DMS 273 (cell line): ENCODE data around the gene RAB10.
"Not testable (repeated sequence)": the region's sequence is repeated elsewhere in the genome, so short reads cannot be mapped to it uniquely, and the experiment has no call there.

Experiments used
- DNase-seq: peaks from one replicate; lab custom pipeline; 2025; ENCODE audit not compliant: unreplicated experiment; lab: John Stamatoyannopoulos, UW

RAB10 gene

DNA sequence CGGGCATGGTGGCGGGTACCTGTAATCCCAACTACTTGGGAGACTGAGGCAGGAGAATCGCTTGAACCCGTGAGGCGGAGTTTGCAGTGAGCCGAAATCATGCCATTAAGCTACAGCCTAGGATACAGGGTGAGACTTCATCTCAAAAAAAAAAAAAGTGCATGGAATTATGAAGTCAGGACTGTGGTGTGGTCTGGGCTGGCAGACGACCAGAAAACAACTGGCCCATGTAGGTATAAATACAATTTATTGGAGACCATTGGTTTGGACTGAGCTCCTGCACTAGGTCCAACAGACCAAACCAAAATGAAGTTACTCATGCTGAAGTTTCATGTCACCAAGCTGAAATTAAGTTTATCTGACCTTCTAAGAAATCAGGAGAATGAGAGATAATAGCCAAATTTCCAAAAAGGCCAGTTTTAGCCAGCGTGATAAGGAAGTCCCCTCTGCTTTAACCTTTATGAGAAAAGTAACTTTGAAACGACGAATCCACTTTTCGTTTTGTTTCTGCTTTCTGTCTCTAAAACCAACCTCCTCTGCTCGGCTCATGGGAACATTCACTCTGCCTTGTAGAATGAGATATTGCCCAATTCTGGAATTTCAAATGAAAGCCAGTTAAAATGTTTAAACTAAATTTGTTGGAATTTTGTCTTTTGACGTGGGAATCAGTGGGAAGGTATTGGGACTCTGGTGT lies 17.7 kb upstream of the RAB10 start:
- no peak for DNase-seq

- DNase-seq: not testable (repeated sequence)
Measured at GRCh38 chr2:26016706-26017045, 17.2 kb upstream of the RAB10 start.

DNA sequence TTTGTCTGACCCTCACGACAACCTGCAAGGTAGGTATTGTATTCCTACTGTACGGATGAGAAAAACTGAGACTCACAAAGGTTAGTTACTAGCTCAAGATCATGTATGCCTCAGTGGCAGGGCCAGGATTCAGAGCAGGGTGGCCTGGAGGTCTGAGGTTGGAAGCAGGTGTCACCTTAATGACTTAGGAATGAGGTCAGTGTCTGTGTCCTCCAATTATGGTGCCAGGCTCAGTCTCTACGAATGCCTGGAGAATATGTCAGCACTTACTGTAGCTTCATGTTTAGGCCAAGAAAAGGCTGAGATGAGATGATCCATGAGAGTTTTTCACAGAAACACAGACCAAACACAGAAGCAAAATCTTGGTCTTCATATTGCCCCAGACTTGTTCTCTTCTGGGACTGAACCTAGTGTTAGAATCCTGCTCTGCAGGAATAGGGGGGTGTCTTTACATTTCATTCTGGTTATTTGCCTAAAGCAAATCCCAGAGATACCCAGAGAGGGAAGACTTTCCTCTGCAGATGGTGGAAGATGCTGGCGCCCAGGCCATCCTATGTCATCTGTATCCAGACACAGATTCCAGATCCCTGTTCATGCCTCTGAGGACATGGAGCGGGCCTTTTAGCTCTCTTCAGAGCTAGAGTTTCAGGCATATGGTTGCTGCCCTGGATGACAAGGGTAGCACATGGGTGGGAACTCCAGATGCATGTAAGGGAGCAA lies 16.3 kb upstream of the RAB10 start:
- DNase-seq: no peak

DNA sequence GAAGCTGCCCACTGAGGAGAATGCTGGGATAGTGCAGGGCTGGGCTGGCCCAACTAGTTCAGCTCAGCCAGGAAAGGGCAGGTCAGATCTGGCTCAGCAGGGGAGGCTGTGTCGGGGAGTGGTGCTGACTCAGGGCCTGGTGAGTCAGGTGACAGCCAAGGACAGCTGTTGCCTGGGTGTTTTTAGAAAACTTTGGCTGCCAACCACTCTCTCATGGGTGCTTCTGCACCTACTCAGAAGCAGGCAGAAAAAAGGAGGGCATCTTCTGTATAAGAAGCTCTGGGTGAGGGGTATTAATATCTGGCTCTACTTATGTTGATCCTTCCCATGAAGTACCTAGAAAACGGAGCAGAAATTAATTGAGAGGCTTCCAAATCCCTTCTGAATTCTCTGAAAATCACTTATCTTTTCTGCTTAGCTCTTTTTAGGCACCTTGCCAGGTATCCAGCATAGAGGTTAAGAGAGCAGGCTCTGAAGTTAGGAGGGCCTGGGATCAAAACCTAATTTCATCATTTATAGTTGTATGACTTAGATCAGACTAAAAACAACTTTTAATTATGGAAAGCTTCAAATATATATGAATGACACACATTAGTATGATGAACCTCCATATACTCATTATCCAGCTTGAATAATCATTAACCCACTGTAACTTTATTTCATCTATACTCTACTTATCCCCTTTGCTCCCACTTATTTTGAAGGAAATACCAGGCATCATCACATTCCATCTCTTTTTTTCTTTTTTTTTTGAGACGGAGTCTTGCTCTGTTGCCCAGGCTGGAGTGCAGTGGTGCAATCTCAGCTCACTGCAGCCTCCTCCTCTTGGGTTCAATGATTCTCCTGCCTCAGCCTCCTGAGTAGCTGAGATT lies 15.5 kb upstream of the RAB10 start:
- DNase-seq: peak; percentile 93

GRCh38 chr2:26020231-26020640 lies 13.6 kb upstream of the RAB10 start:
- no peak for DNase-seq

DNA sequence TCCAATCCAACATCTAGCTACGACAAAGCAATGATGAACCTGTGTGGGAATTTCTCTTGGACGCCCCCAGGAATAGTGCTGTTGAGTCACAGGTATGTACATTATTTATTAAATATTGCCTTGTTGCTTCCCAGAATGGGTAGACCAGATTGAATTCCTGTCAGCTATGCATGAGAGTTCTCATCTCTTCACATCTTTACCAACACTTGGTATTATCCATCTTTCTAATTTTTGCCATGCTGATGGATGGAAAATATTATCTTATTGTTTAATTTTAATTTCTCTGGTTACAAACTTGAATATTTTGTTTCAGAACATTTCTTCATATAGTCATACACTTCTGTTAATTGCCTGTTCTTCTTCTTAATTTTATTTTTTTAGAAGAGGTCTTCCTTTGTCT lies 9.6 kb upstream of the RAB10 start:
- no peak for DNase-seq

- DNase-seq: no peak
Measured at GRCh38 chr2:26025509-26025908, 8.4 kb upstream of the RAB10 start.

- not testable (repeated sequence) for DNase-seq
Measured at GRCh38 chr2:26028083-26028482, 5.8 kb upstream of the RAB10 start.

DNA sequence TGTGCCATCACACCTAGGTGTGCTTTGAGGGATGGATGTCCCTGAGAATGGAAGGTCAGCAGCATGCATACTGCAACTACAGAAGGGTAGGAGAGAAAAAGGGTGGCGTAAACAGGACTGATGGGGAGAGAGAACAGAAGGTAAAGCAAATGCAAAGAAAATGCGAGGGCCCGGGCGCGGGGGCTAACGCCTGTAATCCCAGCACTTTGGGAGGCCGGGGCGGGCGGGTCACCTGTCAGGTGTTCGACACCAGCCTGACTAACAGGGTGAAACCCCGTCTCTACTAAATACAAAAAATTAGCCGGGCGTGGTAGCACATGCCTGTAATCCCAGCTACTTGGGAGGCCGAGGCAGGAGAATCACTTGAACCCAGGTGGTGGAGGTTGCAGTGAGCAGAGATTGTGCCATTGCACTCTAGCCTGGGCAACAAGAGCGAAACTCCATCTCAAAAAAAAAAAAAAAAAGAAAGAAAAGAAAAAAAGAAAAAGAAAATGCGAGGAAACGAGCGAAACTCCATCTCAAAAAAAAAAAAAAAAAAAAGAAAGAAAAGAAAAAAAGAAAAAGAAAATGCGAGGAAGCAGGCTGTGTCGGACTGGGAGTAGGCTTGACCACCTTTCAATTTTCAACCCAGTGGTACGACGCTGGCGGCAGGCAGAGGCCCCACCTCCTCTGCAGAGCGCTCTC lies 1.2 kb upstream of the RAB10 start:
- not testable (repeated sequence) for DNase-seq

- DNase-seq: peak; percentile 97
Measured at GRCh38 chr2:26033270-26033817, 540 bp upstream of the RAB10 start.

GRCh38 chr2:26034637-26034992 lies 731 bp downstream of the RAB10 start:
- DNase-seq: peak; percentile 70

DNA sequence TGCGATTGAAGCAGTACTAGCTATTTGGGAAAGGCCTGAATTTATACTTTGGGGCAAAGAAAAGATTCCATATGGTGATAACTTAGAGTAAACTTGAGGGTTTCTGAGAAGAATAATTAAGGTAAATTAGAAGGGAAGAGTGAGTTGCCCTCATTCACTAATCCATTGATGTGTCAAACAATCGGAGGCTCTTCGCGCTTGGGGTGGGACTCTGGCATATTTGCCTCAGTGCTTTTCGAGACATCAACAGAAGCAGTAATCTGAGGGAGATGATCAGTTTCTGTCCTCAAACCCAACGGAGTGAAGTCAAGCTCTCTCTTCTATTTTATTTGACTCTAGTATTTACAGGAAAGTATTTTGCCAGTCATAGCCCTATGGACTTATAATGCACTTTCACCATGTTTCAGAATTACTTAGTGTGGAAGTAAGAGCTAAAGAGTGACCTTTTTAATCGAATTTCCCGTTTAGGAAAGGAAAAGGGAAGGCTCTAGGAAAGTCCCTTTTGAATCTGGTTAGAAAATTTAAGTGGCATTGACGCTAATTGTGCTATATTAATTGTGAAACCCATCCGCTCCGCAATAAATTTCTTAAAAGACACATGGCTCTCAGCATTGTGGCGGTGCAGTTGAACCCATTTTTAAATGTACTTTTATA lies 1.3 kb downstream of the RAB10 start:
- peak; percentile 34 for DNase-seq

DNA sequence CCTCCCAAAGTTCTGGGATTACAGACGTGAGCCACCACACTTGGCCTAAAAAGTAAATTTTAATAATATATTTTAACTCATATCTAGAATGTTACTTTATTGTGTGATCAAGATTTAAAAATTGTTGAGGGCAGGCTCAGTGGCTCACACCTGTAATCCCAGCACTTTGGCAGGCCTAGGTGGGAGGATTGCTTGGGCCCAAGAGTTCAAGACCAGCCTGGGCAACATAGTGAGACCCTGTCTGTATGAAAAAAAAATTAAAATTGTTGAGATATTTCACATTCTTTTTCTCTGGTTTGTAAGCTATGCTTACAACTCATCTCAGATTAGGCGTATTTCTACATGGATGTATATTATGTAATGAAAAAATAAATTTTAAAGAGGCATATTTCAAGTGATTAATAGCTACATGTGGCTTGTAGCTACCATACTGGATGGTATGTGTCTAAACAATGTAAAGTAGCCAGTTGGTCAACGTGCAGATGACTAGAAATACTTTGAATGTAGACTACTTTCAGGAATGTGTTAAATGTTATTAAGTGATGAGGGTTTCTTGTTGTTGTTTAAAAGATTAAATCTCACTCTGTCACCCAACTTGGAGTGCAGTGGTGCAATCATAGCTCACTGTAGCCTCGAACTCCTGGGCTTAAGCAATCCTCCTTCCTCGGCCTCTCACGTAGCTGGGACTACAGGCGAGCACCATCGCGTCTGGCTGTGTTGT lies 5.9 kb downstream of the RAB10 start:
- DNase-seq: no peak

- DNase-seq: no peak
Measured at GRCh38 chr2:26043109-26043508, 9.2 kb downstream of the RAB10 start.

DNA sequence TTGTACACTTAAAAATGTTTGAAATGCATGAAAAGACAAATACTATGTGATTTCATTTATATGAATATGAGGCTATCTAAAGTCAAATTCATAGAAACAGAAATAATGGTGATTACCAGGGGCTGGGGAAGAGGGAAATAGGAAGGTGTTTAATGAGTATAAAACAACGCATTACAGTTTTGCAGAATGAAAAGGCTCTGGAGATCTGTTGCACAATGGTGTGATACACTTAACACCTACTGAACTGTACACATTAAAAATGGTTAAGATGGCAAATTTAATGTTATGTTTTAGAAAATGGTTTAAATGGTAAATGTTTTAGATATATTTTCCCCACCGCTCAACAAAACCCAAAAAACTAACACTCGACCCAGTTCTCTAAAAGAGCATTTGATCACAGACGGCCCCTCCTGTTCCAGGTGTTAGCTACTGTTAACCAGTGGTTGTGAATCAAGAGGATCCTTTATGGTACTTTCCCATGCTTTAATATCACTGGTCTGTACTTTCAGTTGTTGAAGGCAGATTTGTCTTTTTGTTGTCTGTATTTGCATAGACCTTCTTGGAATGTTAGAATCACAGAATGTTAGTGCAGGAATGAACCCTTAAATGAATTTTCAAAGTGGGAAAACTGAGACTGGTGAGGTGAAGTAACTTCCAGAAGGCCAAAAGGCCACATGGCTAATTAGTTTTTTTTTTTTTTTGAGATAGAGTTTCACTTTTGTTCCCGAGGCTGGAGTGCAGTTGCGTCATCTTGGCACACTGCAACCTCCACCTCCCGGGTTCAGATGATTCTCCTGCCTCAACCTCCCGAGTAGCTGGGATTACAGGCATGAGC lies 10.2 kb downstream of the RAB10 start:
- peak; percentile 35 for DNase-seq

DNA sequence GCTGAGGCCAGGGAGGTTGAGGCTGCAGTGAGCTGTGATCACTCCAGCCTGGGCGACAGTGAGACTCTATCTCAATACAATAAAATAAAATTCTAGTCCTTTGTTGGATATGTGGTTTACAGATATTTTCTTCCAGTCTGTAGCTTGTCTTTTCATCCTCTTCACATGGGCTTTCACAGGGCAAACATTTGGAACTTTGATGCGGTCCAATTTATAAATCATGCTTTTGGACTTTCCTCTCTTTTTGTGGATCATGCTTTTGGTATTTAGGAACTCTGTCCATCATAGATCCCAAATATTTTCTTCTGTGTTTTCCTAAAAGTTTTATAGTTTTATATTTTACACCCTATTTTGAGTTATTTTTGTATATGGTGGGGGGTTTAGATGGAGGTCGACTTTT lies 14.9 kb downstream of the RAB10 start:
- no peak for DNase-seq

- no peak for DNase-seq
Measured at GRCh38 chr2:26049641-26050040, 15.8 kb downstream of the RAB10 start.

DNA sequence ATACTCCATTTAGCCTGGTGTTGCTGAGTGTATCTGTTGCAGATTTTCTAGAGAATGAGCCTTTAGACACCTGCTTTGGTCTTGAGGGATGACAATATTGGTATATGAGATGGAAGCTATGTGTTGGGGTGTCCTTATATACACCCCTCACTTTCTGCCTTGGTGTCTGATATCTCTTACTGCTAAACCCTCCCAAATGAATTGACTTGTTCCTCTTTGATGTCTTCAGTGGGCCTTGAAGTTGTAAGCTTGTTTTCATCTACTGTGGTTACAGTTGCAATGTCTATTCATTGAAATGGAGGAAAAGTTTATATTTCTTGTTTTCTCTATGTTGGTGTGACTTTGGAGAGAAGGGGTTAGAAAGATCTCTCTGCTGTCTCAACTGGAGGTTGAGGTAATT lies 18.9 kb downstream of the RAB10 start:
- no peak for DNase-seq
